Measurements from ENCODE around the gene CLIP4.

The CLIP4 gene

GRCh38 chr2:29233428-29233827 is 118.2 kb downstream of the CLIP4 start:
- no peaks in the 10 kb centered on the region for H3F3A ChIP-seq (ENCODE audit: low read depth)
- no peaks in the 10 kb centered on the region for H4K20me1 ChIP-seq (ENCODE audit: insufficient read depth, low read length, poor library complexity, severe bottlenecking)
- no peaks in the 10 kb centered on the region for H3K9me2 ChIP-seq (replicated peaks; ENCODE audit: low read depth, low read length)
- H3K27me3 ChIP-seq (ENCODE audit: insufficient read depth, low read length, poor library complexity, severe bottlenecking): no peaks in the 10 kb centered on the region
- no peak overlapping the region for H2AFZ ChIP-seq (ENCODE audit: low read length)
- no peaks in the 10 kb centered on the region for H3K9me3 ChIP-seq (ENCODE audit: insufficient read depth, low read depth, low read length)
- no peak overlapping the region for H3K4me3 ChIP-seq (ENCODE audit: low read length, poor library complexity, severe bottlenecking)
- TF ChIP-seq, protein P1, sequence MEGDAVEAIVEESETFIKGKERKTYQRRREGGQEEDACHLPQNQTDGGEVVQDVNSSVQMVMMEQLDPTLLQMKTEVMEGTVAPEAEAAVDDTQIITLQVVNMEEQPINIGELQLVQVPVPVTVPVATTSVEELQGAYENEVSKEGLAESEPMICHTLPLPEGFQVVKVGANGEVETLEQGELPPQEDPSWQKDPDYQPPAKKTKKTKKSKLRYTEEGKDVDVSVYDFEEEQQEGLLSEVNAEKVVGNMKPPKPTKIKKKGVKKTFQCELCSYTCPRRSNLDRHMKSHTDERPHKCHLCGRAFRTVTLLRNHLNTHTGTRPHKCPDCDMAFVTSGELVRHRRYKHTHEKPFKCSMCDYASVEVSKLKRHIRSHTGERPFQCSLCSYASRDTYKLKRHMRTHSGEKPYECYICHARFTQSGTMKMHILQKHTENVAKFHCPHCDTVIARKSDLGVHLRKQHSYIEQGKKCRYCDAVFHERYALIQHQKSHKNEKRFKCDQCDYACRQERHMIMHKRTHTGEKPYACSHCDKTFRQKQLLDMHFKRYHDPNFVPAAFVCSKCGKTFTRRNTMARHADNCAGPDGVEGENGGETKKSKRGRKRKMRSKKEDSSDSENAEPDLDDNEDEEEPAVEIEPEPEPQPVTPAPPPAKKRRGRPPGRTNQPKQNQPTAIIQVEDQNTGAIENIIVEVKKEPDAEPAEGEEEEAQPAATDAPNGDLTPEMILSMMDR (conservative IDR thresholded peaks at IDR 0.05; ENCODE audit: low read length): no peak
- no peak for TF ChIP-seq EZH2phosphoT487 (IDR thresholded peaks at IDR 0.05; ENCODE audit: borderline replicate concordance)
- no peak overlapping the region for H3K9ac ChIP-seq (ENCODE audit: low read depth, low read length, poor library complexity, severe bottlenecking)
- no peaks in the 10 kb centered on the region for H3K79me2 ChIP-seq (ENCODE audit: insufficient read depth, low read length)
- H3K4me1 ChIP-seq (ENCODE audit: insufficient read depth, low read length, poor library complexity, severe bottlenecking): no peaks in the 10 kb centered on the region
- no peaks in the 10 kb centered on the region for H3K36me3 ChIP-seq (ENCODE audit: insufficient read depth, low read length)
- H3K4me2 ChIP-seq (ENCODE audit: low read depth, low read length, poor library complexity, severe bottlenecking): no peak overlapping the region

DNA sequence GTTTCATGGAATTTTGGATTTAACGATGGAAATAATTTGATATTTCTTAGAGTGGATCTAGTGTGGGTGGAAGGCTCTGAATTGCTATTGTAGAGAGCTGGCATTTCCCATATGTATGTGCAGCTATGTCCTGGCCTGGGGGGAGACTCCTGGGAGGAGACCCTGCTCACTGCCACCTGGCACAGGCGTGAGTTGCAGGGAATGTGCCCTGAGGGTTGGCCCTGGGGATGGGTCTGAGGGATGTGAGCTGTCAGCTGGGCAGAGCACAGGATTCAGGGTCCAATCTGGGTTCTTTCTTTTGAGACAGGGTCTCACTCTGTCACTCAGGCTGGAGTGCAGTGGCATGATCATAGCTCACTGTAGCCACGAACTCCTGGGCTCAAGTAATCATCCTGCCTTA is 120.2 kb downstream of the CLIP4 start:
- H3K36me3 ChIP-seq (ENCODE audit: insufficient read depth, low read length): no peaks in the 10 kb centered on the region
- no peaks in the 10 kb centered on the region for H3K79me2 ChIP-seq (ENCODE audit: insufficient read depth, low read length)
- H3K9me3 ChIP-seq (ENCODE audit: insufficient read depth, low read depth, low read length): no peaks in the 10 kb centered on the region
- H4K20me1 ChIP-seq (ENCODE audit: insufficient read depth, low read length, poor library complexity, severe bottlenecking): no peaks in the 10 kb centered on the region
- no peaks in the 10 kb centered on the region for H3F3A ChIP-seq (ENCODE audit: low read depth)
- no peaks in the 10 kb centered on the region for H3K4me1 ChIP-seq (ENCODE audit: insufficient read depth, low read length, poor library complexity, severe bottlenecking)
- H3K4me2 ChIP-seq (ENCODE audit: low read depth, low read length, poor library complexity, severe bottlenecking): no peak overlapping the region
- TF ChIP-seq EZH2phosphoT487 (IDR thresholded peaks at IDR 0.05; ENCODE audit: borderline replicate concordance): no peak
- TF ChIP-seq, protein P1 (conservative IDR thresholded peaks at IDR 0.05; ENCODE audit: low read length): no peak
- H3K9me2 ChIP-seq (replicated peaks; ENCODE audit: low read depth, low read length): no peaks in the 10 kb centered on the region
- H3K27me3 ChIP-seq (ENCODE audit: insufficient read depth, low read length, poor library complexity, severe bottlenecking): no peaks in the 10 kb centered on the region
- no peak overlapping the region for H2AFZ ChIP-seq (ENCODE audit: low read length)
- no peak overlapping the region for H3K4me3 ChIP-seq (ENCODE audit: low read length, poor library complexity, severe bottlenecking)
- H3K9ac ChIP-seq (ENCODE audit: low read depth, low read length, poor library complexity, severe bottlenecking): no peak overlapping the region

DNA sequence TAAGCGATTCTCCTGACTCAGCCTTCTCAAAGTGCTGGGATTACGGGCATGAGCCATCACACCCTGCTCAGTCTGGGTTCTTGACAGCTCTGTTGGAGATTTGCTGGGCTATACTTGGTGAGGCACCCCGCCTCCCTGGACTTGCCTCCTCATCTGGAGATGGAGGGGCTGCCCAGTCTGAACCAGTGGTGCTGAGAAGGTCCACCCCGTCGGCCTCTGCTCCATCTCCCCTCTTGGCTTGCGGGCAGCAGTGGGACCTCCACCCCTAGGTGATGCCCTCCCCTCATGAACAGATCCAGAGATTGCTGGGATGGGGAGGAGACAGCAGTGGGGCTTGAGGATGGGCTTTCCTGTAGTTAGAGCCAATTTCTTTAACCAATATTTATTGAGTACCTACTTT is 120.9 kb downstream of the CLIP4 start:
- Histone ChIP-seq H3K4me1 (ENCODE audit: insufficient read depth, low read length, poor library complexity, severe bottlenecking) (no peaks in the 10 kb centered on the region), H3K4me2 (ENCODE audit: low read depth, low read length, poor library complexity, severe bottlenecking) (no peak overlapping the region), H3K27me3 (ENCODE audit: insufficient read depth, low read length, poor library complexity, severe bottlenecking) (no peaks in the 10 kb centered on the region), H3K79me2 (ENCODE audit: insufficient read depth, low read length) (no peaks in the 10 kb centered on the region), H4K20me1 (ENCODE audit: insufficient read depth, low read length, poor library complexity, severe bottlenecking) (no peaks in the 10 kb centered on the region), H3K9me3 (ENCODE audit: insufficient read depth, low read depth, low read length) (no peaks in the 10 kb centered on the region), H3K9ac (ENCODE audit: low read depth, low read length, poor library complexity, severe bottlenecking) (no peak overlapping the region), H2AFZ (ENCODE audit: low read length) (no peak overlapping the region), H3K9me2 (replicated peaks; ENCODE audit: low read depth, low read length) (no peaks in the 10 kb centered on the region), H3K36me3 (ENCODE audit: insufficient read depth, low read length) (no peaks in the 10 kb centered on the region), H3F3A (ENCODE audit: low read depth) (no peaks in the 10 kb centered on the region), H3K4me3 (ENCODE audit: low read length, poor library complexity, severe bottlenecking) (no peak overlapping the region)
- TF ChIP-seq EZH2phosphoT487 (IDR thresholded peaks at IDR 0.05; ENCODE audit: borderline replicate concordance): no peak
- TF ChIP-seq, protein P1 (conservative IDR thresholded peaks at IDR 0.05; ENCODE audit: low read length): no peak

Measured in Loucy (cell line).